Body of pancreas (tissue), 4 donors: ENCODE results near the gene VIPR1. TPM values are rescaled to one million over a fixed set of nuclear protein-coding genes. Genes with fewer than 3 reads are reported as not detected.

Experiments used
- ATAC-seq: fragments of 150-250 bp; one replicate; pipeline ENCODE4 v1.9.1; 2016
- DNase-seq, 4 donors: peaks; one replicate each; pipeline ENCODE4 v3.0.0-alpha.2; 2019
- H3K27ac ChIP-seq, 4 donors: fragments of 200-600 bp; sonication (generic); 1 replicate in 3 of 4; 2 replicates in 1 of 4; pipeline versions ENCODE4 v1.5.1 to v1.6.1; 2016 to 2019; ENCODE audit warnings: mild to moderate bottlenecking in 1 of 4, mixed read lengths in 1 of 4, moderate library complexity in 1 of 4
- H3K27me3 ChIP-seq, 2 donors: fragments of 200-600 bp; sonication (generic); one replicate each; pipeline ENCODE4 v1.6.0; 2016; ENCODE audit warnings: mild to moderate bottlenecking in 1 of 2
- H3K36me3 ChIP-seq, 2 donors: fragments of 200-600 bp; sonication (generic); replicated peaks in 1 of 2; 2 replicates each; pipeline ENCODE4 v1.5.1; 2016; ENCODE audit warnings: low read depth in 2 of 2; ENCODE audit not compliant: insufficient read depth in 1 of 2
- H3K4me1 ChIP-seq: fragments of 200-600 bp; sonication (generic); one replicate; pipeline ENCODE4 v1.6.0; 2016
- H3K4me3 ChIP-seq, 2 donors: fragments of 200-600 bp; sonication (generic); 1 replicate in 1 of 2; 2 replicates in 1 of 2; pipeline ENCODE4 v1.5.1; 2016 to 2019
- H3K9me3 ChIP-seq, 3 donors: fragments of 200-600 bp; sonication (generic); 1 replicate in 2 of 3; 2 replicates in 1 of 3; pipeline ENCODE4 v1.5.1; 2016
- CTCF ChIP-seq, 7 experiments: fragments of 450-650 bp in 4 of 7; fragments of 200-600 bp in 3 of 7; sonication (generic) in 3 of 7; IDR thresholded peaks; one replicate each; pipeline ENCODE4 v1.5.1; 2016 to 2019; ENCODE audit warnings: antibody characterized with exemption in 7 of 7
- POLR2A ChIP-seq, 3 donors: fragments of 450-650 bp; IDR thresholded peaks; one replicate each; pipeline ENCODE4 v1.6.1; 2016; ENCODE audit warnings: antibody characterized with exemption in 3 of 3, mild to moderate bottlenecking in 2 of 3
- WGBS, 2 donors: methylation state at CpG; one replicate each; pipeline ENCODE4 v1.1.5; 2017; 5-methylcytosine and 5-hydroxymethylcytosine counted together
- intact Hi-C: fragments of 100-400 bp; cut with DNase I; formaldehyde crosslinking; loops from one replicate; pipeline ENCODE4 v1.15.1; 2023
- total RNA-seq, 2 donors: library from RNA; depleted of rRNA; stranded (reverse); fragments of >200 nt; gene quantifications; one replicate each; pipeline ENCODE4 v1.1.0, GENCODE V29; 2016

The VIPR1 gene
- total RNA-seq, 2 donors from 2014 or later, result 0.99 to 10.6 TPM

- Histone ChIP-seq H3K9me3 (no peaks in the 10 kb centered on the region), H3K4me1 (peaks cover 6% of the 10 kb centered on the region), H3K27me3 (no peaks in the 10 kb centered on the region), H3K4me3 (no peak overlapping the region), H3K27ac (no peak overlapping the region), H3K36me3 (no peaks in the 10 kb centered on the region)
- ATAC-seq (no peak), DNase-seq (no peak)
- intact Hi-C loops, result no loop called here
- TF ChIP-seq CTCF (IDR thresholded peaks at IDR 0.05), result no peak
- no peak for TF ChIP-seq POLR2A (IDR thresholded peaks at IDR 0.05)
Observed at GRCh38 chr3:42495393-42495792, 7.0 kb upstream of the VIPR1 start.

- WGBS, 2 donors, result 68 to 71% methylated on average over 13 of the region's 13 CpGs
- ATAC-seq (no peak), DNase-seq (peak in 2 of 4 donors; percentile 1 to 16)
- Histone ChIP-seq H3K4me1 (peaks cover 11% of the 10 kb centered on the region), H3K27me3 (peaks cover 0 to 4% of the 10 kb centered on the region in 2 donors), H3K4me3 (no peak overlapping the region), H3K27ac (no peak overlapping the region), H3K9me3 (no peaks in the 10 kb centered on the region), H3K36me3 (no peaks in the 10 kb centered on the region)
- intact Hi-C loops, result no loop called here
- no peak for TF ChIP-seq CTCF (IDR thresholded peaks at IDR 0.05)
- TF ChIP-seq POLR2A (IDR thresholded peaks at IDR 0.05), result no peak
Observed at GRCh38 chr3:42497009-42497731, 5.3 kb upstream of the VIPR1 start.

GRCh38 chr3:42498034-42498433 is 4.4 kb upstream of the VIPR1 start:
- H3K4me3 ChIP-seq, result no peak overlapping the region
- no peak for ATAC-seq
- intact Hi-C loops, result no loop called here
- H3K36me3 ChIP-seq, result no peaks in the 10 kb centered on the region
- WGBS, 2 donors, result 44 to 59% methylated on average over 1 of the region's 1 CpG
- H3K9me3 ChIP-seq, result no peaks in the 10 kb centered on the region
- DNase-seq, result peak in 2 of 4 donors; percentile 1 to 2
- peaks cover 0 to 4% of the 10 kb centered on the region in 2 donors for H3K27me3 ChIP-seq
- TF ChIP-seq CTCF (IDR thresholded peaks at IDR 0.05) (no peak), POLR2A (IDR thresholded peaks at IDR 0.05) (no peak)
- H3K4me1 ChIP-seq, result peaks cover 19% of the 10 kb centered on the region
- H3K27ac ChIP-seq, result no peak overlapping the region

DNA sequence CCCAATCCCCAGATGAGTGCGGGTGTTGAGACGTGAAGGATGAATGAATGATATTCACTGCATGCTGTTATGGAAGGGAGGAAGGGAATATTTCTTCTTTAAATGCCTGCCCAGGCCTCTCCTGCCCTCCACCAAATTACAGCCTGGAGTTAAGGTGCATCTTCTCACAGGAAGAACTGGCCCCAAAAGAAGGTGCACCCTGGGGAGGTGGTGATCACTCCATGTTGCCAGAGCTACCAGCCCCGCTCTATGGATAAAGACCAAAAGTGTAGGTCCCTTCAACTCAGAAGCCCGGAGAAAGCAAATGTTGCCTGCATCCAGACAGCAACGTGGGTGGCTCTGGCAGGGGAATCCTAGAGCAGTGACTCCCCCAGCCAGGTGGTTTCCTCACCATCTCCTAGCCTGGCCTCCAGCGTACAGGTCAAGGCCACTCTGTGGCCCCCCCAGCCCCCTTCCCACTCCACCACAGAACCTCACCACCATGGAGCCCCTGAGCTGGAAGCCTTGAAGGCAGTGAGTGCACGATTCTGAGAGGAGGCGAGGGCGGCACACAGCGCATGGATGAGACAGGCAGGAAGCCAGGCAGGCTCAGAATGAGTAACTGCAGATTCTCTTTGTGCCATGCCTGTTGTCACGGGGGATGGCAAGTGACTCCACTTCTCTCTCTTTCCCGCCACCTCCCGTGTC is 3.5 kb upstream of the VIPR1 start:
- TF ChIP-seq POLR2A (IDR thresholded peaks at IDR 0.05), result no peak
- TF ChIP-seq CTCF (IDR thresholded peaks at IDR 0.05), result no peak
- intact Hi-C loops, result no loop called here

More for the DNA sequence above, 3.5 kb upstream of the VIPR1 start:
- WGBS, 2 donors, result 86 to 89% methylated on average over 6 to 13 of the region's 13 CpGs
- H3K4me3 ChIP-seq, result no peak overlapping the region
- H3K27ac ChIP-seq, result no peak overlapping the region
- H3K36me3 ChIP-seq, result no peaks in the 10 kb centered on the region
- peaks cover 19% of the 10 kb centered on the region for H3K4me1 ChIP-seq
- peaks cover 0 to 4% of the 10 kb centered on the region in 2 donors for H3K27me3 ChIP-seq
- DNase-seq, result peak in 3 of 4 donors; percentile 1 to 9 (median 6)
- ATAC-seq, result no peak
- H3K9me3 ChIP-seq, result no peaks in the 10 kb centered on the region
